ENCODE data around the gene MAPK10. TPM values are rescaled to one million over a fixed set of nuclear protein-coding genes. Genes with fewer than 3 reads are reported as not detected.

Gene MAPK10
- total RNA-seq, 2 donors from 2014 or later = 0.28 TPM; not detected in 1

GRCh38 chr4:86117705-86118302 lies 242.0 kb downstream of the MAPK10 start:
- no peaks in the 10 kb centered on the region for H3K27me3 Mint-ChIP-seq
- ATAC-seq (no peak), DNase-seq (ENCODE audit: low spot score) (no peak)
- H3K4me1 Mint-ChIP-seq (ENCODE audit: low read depth in 2 of 2) = no peaks in the 10 kb centered on the region
- no peak overlapping the region for H3K27ac Mint-ChIP-seq
- peaks cover 4% of the 10 kb centered on the region for H3K36me3 Mint-ChIP-seq
- H3K4me3 Mint-ChIP-seq = no peak overlapping the region
- H3K9me3 Mint-ChIP-seq = peaks cover 14% of the 10 kb centered on the region

GRCh38 chr4:86114563-86114962 lies 245.3 kb downstream of the MAPK10 start:
- H3K27ac Mint-ChIP-seq = no peak overlapping the region
- ATAC-seq = no peak
- H3K4me1 Mint-ChIP-seq (ENCODE audit: low read depth in 2 of 2) = no peaks in the 10 kb centered on the region

GRCh38 chr4:86108834-86109233 lies 251.0 kb downstream of the MAPK10 start:
- no peak overlapping the region for H3K4me3 Mint-ChIP-seq
- H3K4me1 Mint-ChIP-seq (ENCODE audit: low read depth in 2 of 2) = no peaks in the 10 kb centered on the region
- no peak overlapping the region for H3K27ac Mint-ChIP-seq
- ATAC-seq = no peak
- DNase-seq (ENCODE audit: low spot score) = no peak
- peaks cover 16% of the 10 kb centered on the region for H3K9me3 Mint-ChIP-seq
- peaks cover 4% of the 10 kb centered on the region for H3K36me3 Mint-ChIP-seq
- no peaks in the 10 kb centered on the region for H3K27me3 Mint-ChIP-seq

More at GRCh38 chr4:86114563-86114962, 245.3 kb downstream of the MAPK10 start:
- H3K9me3 Mint-ChIP-seq = peaks cover 14% of the 10 kb centered on the region
- no peak for DNase-seq (ENCODE audit: low spot score)
- no peak overlapping the region for H3K4me3 Mint-ChIP-seq
- peaks cover 4% of the 10 kb centered on the region for H3K36me3 Mint-ChIP-seq
- H3K27me3 Mint-ChIP-seq = no peaks in the 10 kb centered on the region

GRCh38 chr4:86108137-86108536 lies 251.7 kb downstream of the MAPK10 start:
- no peak for ATAC-seq
- Mint-ChIP-seq H3K36me3 (no peaks in the 10 kb centered on the region), H3K27ac (no peak overlapping the region), H3K4me1 (ENCODE audit: low read depth in 2 of 2) (no peaks in the 10 kb centered on the region), H3K4me3 (no peak overlapping the region), H3K9me3 (peaks cover 12% of the 10 kb centered on the region), H3K27me3 (no peaks in the 10 kb centered on the region)
- no peak for DNase-seq (ENCODE audit: low spot score)

GRCh38 chr4:86107112-86107511 lies 252.7 kb downstream of the MAPK10 start:
- Mint-ChIP-seq H3K4me1 (ENCODE audit: low read depth in 2 of 2) (no peaks in the 10 kb centered on the region), H3K36me3 (no peaks in the 10 kb centered on the region), H3K4me3 (no peak overlapping the region), H3K9me3 (peaks cover 9% of the 10 kb centered on the region), H3K27ac (no peak overlapping the region), H3K27me3 (no peaks in the 10 kb centered on the region)
- ATAC-seq = no peak
- DNase-seq (ENCODE audit: low spot score) = no peak

GRCh38 chr4:86106475-86106874 lies 253.4 kb downstream of the MAPK10 start:
- H3K36me3 Mint-ChIP-seq = no peaks in the 10 kb centered on the region
- no peak overlapping the region for H3K27ac Mint-ChIP-seq
- DNase-seq (ENCODE audit: low spot score) = no peak
- H3K4me1 Mint-ChIP-seq (ENCODE audit: low read depth in 2 of 2) = no peaks in the 10 kb centered on the region
- H3K4me3 Mint-ChIP-seq = no peak overlapping the region
- H3K27me3 Mint-ChIP-seq = no peaks in the 10 kb centered on the region
- no peak for ATAC-seq
- H3K9me3 Mint-ChIP-seq = peaks cover 11% of the 10 kb centered on the region

- no peak overlapping the region for H3K4me3 Mint-ChIP-seq
- no peaks in the 10 kb centered on the region for H3K27me3 Mint-ChIP-seq
- no peaks in the 10 kb centered on the region for H3K4me1 Mint-ChIP-seq (ENCODE audit: low read depth in 2 of 2)
- no peaks in the 10 kb centered on the region for H3K36me3 Mint-ChIP-seq
- ATAC-seq = no peak
- no peak for DNase-seq (ENCODE audit: low spot score)
- H3K27ac Mint-ChIP-seq = no peak overlapping the region
- H3K9me3 Mint-ChIP-seq = peaks cover 3% of the 10 kb centered on the region
Observed at GRCh38 chr4:86101841-86102240, 258.0 kb downstream of the MAPK10 start.

- Mint-ChIP-seq H3K4me1 (ENCODE audit: low read depth in 2 of 2) (no peaks in the 10 kb centered on the region), H3K27me3 (no peaks in the 10 kb centered on the region), H3K36me3 (no peaks in the 10 kb centered on the region), H3K9me3 (peaks cover 3% of the 10 kb centered on the region), H3K4me3 (no peak overlapping the region), H3K27ac (no peak overlapping the region)
- no peak for DNase-seq (ENCODE audit: low spot score)
- no peak for ATAC-seq
Observed at GRCh38 chr4:86101410-86101809, 258.4 kb downstream of the MAPK10 start.

GRCh38 chr4:86100539-86101215 lies 259.2 kb downstream of the MAPK10 start:
- no peak for ATAC-seq

GRCh38 chr4:86099348-86099747 lies 260.5 kb downstream of the MAPK10 start:
- H3K27ac Mint-ChIP-seq = no peak overlapping the region
- no peak overlapping the region for H3K4me3 Mint-ChIP-seq
- peaks cover 3% of the 10 kb centered on the region for H3K9me3 Mint-ChIP-seq
- H3K36me3 Mint-ChIP-seq = no peaks in the 10 kb centered on the region
- H3K4me1 Mint-ChIP-seq (ENCODE audit: low read depth in 2 of 2) = no peaks in the 10 kb centered on the region
- no peaks in the 10 kb centered on the region for H3K27me3 Mint-ChIP-seq
- ATAC-seq (no peak), DNase-seq (ENCODE audit: low spot score) (no peak)

More at GRCh38 chr4:86100539-86101215, 259.2 kb downstream of the MAPK10 start:
- Mint-ChIP-seq H3K27me3 (no peaks in the 10 kb centered on the region), H3K9me3 (peaks cover 3% of the 10 kb centered on the region), H3K4me1 (ENCODE audit: low read depth in 2 of 2) (no peaks in the 10 kb centered on the region), H3K4me3 (no peak overlapping the region), H3K27ac (no peak overlapping the region), H3K36me3 (no peaks in the 10 kb centered on the region)
- DNase-seq (ENCODE audit: low spot score) = no peak

GRCh38 chr4:86098691-86099090 lies 261.2 kb downstream of the MAPK10 start:
- DNase-seq (ENCODE audit: low spot score) (no peak), ATAC-seq (no peak)
- no peak overlapping the region for H3K27ac Mint-ChIP-seq
- no peaks in the 10 kb centered on the region for H3K36me3 Mint-ChIP-seq
- H3K9me3 Mint-ChIP-seq = peaks cover 3% of the 10 kb centered on the region
- no peaks in the 10 kb centered on the region for H3K4me1 Mint-ChIP-seq (ENCODE audit: low read depth in 2 of 2)
- no peak overlapping the region for H3K4me3 Mint-ChIP-seq
- no peaks in the 10 kb centered on the region for H3K27me3 Mint-ChIP-seq

- H3K4me3 Mint-ChIP-seq = no peak overlapping the region
- H3K4me1 Mint-ChIP-seq (ENCODE audit: low read depth in 2 of 2) = no peaks in the 10 kb centered on the region
- H3K27me3 Mint-ChIP-seq = no peaks in the 10 kb centered on the region
- no peaks in the 10 kb centered on the region for H3K9me3 Mint-ChIP-seq
- ATAC-seq (no peak), DNase-seq (ENCODE audit: low spot score) (no peak)
- no peaks in the 10 kb centered on the region for H3K36me3 Mint-ChIP-seq
- no peak overlapping the region for H3K27ac Mint-ChIP-seq
Observed at GRCh38 chr4:86096373-86096772, 263.5 kb downstream of the MAPK10 start.

GRCh38 chr4:86092684-86093083 lies 267.2 kb downstream of the MAPK10 start:
- peaks cover 6% of the 10 kb centered on the region for H3K9me3 Mint-ChIP-seq
- H3K27me3 Mint-ChIP-seq = no peaks in the 10 kb centered on the region
- no peaks in the 10 kb centered on the region for H3K36me3 Mint-ChIP-seq
- ATAC-seq (no peak), DNase-seq (ENCODE audit: low spot score) (no peak)
- no peaks in the 10 kb centered on the region for H3K4me1 Mint-ChIP-seq (ENCODE audit: low read depth in 2 of 2)
- no peak overlapping the region for H3K27ac Mint-ChIP-seq
- no peak overlapping the region for H3K4me3 Mint-ChIP-seq

GRCh38 chr4:86091201-86091600 lies 268.7 kb downstream of the MAPK10 start:
- H3K27ac Mint-ChIP-seq = no peak overlapping the region
- peaks cover 6% of the 10 kb centered on the region for H3K9me3 Mint-ChIP-seq
- H3K4me3 Mint-ChIP-seq = no peak overlapping the region
- no peaks in the 10 kb centered on the region for H3K36me3 Mint-ChIP-seq
- no peaks in the 10 kb centered on the region for H3K4me1 Mint-ChIP-seq (ENCODE audit: low read depth in 2 of 2)
- no peak for DNase-seq (ENCODE audit: low spot score)
- no peak for ATAC-seq
- H3K27me3 Mint-ChIP-seq = no peaks in the 10 kb centered on the region

All from natural killer cell treated with Interleukin-12 subunit alpha and Interleukin-12 subunit beta and Interleukin-15 and Interleukin-18, amount 100 ng/mL, for 72 hours (primary cell).